Activated CD4-positive, alpha-beta T cell treated with anti-CD3 and anti-CD28 coated beads for 24 hours (primary cell): ENCODE data around the gene VPS37D.
"Not testable (repeated sequence)": the region's sequence is repeated elsewhere in the genome, so short reads cannot be mapped to it uniquely, and the experiment has no call there.

ENCODE experiments used
- DNase-seq, 2 donors: peaks; one replicate each; pipeline ENCODE4 v3.0.0-alpha.2; 2020; ENCODE audit warnings: low read depth in 2 of 2

VPS37D gene

GRCh38 chr7:73706126-73707044, 38.8 kb downstream of the VPS37D start:
- DNase-seq, result no peak

- DNase-seq, result no peak
Observed at GRCh38 chr7:73707045-73707631, 39.5 kb downstream of the VPS37D start.

- no peak for DNase-seq
Observed at GRCh38 chr7:73708961-73709549, 41.4 kb downstream of the VPS37D start.

- DNase-seq, result no peak
Observed at GRCh38 chr7:73712773-73713172, 45.1 kb downstream of the VPS37D start.

GRCh38 chr7:73713319-73713718, 45.7 kb downstream of the VPS37D start:
- DNase-seq, result not testable (repeated sequence)

- DNase-seq, result peak in 1 of 2 donors; percentile 65
Observed at GRCh38 chr7:73715648-73716317, 48.2 kb downstream of the VPS37D start.

DNA sequence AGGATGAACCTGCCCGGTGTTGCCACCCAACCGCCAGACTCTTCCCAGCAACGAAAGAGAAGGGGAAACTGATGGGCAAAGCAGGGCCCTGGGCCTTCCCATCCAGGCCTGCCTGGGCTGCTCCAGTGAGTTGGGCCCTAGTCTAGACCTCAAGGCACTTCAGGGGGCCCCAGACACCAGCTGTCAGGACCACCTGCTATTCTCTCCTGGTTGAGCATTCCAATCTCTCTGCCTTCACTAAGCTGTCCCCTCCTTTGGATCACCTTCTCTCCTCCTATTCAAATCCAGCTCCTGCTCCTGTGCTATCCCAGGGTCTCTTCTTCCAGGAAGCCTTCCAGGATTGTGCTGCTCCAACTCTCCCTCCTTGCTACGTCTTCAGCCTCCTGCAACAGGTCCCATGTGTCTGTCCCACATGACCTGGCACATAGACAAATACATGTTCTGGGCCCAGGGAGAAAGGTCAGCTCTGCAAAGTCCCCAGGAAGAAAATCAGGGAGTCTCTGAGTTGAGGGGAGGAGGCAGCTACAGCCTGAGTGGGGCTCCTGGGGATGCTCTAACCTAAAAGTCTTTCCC, 48.8 kb downstream of the VPS37D start:
- DNase-seq, result no peak

DNA sequence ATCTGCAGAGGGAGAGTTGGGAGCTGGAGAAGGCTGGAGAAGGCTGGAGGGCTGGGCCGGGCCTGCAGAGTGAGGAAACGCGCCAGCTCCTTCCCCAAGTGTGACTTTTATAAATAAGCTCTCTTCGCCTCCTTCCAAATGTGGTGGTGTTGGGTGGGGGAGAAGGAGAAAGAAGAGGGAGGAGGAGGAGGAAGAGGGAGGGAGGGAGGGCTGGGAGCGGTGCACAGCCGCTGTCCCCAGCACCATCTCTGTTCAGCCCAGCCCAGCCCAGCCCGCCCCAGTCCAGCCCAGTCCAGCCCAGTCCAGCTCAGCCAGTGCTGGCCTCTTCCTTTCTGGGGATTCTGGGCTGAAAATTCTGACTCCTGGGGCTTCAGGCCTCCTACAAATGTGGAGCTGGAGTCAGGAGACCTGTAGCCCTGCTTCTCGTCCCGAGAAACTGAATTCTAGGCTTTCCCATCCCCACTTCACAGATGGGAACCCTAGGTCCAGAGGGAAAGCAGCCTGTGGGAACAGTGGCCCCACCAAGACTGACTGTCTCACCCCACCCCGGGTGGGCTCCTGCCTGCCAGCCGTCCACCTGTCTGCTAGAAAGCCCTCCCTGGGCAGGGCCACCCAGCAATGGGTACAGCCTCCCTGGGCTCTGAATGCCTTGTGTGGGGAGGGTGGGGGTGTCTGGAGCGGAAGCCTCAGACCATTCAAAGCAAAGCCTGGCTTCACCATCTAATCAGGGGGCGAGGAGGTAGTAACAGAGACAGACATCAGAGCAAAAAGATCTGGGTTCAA, 49.6 kb downstream of the VPS37D start:
- no peak for DNase-seq

GRCh38 chr7:73717991-73718405, 50.4 kb downstream of the VPS37D start:
- DNase-seq, result peak; percentile 64 to 65

GRCh38 chr7:73718438-73718881, 50.8 kb downstream of the VPS37D start:
- DNase-seq, result no peak

GRCh38 chr7:73718905-73719805, 51.5 kb downstream of the VPS37D start, which contains the start of gene STX1A:
TSS of gene STX1A (minus strand) at chr7:73719669. CDS start at chr7:73719631, 38 bp downstream.
- DNase-seq, result peak in 1 of 2 donors; percentile 50

- no peak for DNase-seq
Observed at GRCh38 chr7:73719806-73720169, 52.2 kb downstream of the VPS37D start.

DNA sequence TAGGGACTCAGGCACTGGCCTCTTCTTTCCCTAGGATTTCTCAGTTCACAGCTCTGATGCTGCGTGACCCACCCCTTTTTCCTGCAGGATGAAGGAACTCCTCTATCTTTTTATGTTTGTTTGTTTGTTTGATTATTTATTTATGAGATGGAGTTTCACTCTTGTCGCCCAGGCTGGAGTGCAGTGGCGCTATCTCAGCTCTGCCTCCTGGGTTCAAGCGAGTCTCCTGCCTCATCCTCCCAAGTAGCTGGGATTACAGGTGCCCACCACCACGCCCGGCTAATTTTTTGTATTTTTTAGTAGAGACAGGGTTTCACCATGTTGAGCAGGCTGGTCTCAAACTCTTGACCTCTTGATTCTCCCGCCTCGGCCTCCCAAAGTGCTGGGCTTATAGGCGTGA, 52.8 kb downstream of the VPS37D start:
- DNase-seq, result not testable (repeated sequence)

DNA sequence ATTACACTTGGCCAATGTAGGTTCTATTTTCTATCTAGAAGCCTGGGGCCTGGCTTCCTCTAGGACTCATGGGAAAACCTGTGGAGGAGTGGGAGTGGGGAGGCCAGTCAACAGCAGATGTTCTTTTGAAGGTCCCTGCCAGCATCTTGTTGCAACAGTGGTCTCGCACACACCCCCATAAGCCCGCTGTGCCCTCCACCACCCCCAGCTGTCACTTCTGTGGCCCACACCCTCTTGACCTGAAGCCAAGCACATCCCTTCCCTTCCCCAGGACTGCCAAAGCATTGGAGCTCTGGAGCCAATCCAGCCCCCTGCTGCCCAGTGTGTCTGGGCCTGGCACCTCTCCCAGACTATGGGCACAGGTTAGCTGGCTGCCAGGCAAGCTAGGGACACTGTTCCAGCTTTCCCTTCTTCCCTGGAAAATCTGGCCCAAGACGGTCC, 53.8 kb downstream of the VPS37D start:
- DNase-seq, result no peak
